D341Med (cell line): ENCODE data around the gene LENG8.
A peak's percentile ranks its signal among the peaks of the same experiment; 100 is the strongest.

ENCODE experiments used
- DNase-seq: peaks from one replicate; pipeline ENCODE4 v3.0.0; 2012; ENCODE audit warnings: low spot score

The LENG8 gene

GRCh38 chr19:54448774-54449700 is at the start of gene LENG8:
Gene LENG8 (plus strand): TSS chr19:54449199. CDS start chr19:54451345, 2,146 bp downstream.
- peak; percentile 98 for DNase-seq

- DNase-seq = no peak
These were observed 48.1 kb upstream of the LENG8 start for GRCh38 chr19:54400913-54401312.

DNA sequence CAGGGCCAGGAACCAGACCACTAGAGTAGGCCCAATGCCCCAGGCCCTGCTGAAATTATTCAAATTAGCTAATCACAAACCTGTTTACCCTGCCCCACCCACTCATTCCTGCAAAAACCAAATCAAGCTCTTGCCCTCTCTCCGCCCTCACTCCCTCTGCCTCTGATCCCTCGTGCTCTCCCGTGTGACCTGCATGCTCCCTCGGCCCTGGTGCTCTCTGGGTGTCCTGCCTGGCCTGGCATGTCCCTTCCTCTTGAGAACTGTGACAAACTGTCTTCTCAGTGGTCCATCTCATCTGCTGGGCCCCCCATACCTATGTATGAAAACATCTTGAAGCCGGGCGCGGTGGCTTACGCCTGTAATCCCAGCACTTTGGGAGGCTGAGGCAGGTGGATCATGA is 45.9 kb upstream of the LENG8 start:
- no peak for DNase-seq

- no peak for DNase-seq
These were observed 43.4 kb upstream of the LENG8 start for GRCh38 chr19:54405628-54406027.

DNA sequence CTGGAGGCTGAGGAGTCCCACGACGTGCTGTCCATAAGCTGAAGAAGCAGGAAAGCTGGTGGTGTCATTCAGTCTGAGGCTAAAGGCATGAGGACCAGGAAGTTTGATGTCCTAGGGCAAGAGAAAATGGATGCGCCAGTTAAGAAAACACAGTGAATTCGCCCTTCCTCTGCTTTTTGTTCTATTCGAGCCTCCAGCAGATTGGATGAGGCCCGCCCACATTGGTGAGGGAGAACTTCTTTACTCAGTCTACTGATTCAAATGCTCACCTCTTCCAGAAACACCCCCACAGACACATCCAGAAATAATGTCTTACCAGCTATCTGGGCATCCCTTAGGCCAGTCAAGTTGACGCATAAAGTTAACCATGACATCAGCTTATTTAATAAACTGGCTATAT is 41.2 kb upstream of the LENG8 start:
- DNase-seq = no peak

DNA sequence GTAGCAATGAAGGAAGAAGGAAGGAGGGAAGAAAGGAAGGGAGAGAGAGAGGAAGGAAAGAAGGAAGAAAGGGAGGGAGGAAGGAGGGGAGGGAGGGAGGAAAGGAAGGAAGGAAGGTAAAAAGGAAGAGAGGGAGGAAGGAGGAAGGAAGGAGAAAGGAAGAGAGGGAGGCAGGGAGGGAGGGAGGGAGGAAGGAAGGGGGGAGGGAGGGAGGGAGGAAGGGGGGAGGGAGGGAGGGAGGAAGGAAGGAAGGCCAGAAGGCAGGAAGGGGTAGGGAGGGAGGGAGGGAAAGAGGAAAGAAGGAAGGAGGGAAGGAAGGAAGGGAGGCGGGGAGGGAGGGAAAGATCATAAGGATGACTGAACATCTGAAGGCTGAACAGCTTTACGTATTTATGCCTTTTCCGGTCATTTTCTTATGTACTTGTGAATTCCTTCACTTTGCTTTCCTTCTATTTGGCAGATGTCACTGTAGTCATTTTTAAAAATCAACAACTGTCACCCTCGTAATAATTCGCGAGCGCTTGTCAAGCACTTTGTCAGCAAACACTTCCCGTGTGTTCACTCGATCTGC is 40.5 kb upstream of the LENG8 start:
- DNase-seq = no peak

GRCh38 chr19:54411033-54411432 is 38.0 kb upstream of the LENG8 start:
- DNase-seq = no peak

DNA sequence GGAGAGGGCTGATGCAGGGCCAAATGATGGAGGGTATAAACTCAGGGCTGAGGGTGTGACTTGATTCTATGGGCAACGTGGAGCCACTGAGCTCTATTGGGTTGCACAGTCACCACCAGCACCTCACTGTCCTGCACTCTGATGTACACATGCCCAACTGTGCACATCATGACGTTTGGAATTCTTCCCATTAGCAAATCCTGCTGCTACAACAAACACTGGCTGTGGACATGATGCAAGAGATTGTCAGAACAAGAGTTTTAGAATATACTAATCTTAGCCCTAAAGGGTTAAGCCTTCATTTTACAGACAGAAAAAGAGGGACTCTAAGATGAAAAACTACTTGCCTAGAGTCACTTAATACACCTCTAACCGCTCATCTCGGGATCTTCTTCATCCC is 36.1 kb upstream of the LENG8 start:
- no peak for DNase-seq

DNA sequence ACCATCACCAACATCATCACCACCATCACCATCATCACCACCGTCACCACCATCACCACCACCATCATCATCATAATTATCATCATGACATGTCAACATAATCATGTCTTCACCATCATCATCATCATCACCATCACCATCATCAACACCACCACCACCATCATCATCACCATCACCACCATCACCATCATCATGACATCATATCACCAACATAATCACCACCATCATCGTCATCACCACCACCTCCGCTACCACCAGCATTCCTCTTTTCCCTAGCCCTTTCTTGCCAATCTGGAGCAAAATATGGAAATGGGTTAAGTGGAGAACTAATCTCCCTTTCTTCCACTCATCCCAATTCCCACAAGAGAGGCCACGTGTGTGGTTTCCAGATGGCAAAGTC is 34.8 kb upstream of the LENG8 start:
- DNase-seq = no peak

DNA sequence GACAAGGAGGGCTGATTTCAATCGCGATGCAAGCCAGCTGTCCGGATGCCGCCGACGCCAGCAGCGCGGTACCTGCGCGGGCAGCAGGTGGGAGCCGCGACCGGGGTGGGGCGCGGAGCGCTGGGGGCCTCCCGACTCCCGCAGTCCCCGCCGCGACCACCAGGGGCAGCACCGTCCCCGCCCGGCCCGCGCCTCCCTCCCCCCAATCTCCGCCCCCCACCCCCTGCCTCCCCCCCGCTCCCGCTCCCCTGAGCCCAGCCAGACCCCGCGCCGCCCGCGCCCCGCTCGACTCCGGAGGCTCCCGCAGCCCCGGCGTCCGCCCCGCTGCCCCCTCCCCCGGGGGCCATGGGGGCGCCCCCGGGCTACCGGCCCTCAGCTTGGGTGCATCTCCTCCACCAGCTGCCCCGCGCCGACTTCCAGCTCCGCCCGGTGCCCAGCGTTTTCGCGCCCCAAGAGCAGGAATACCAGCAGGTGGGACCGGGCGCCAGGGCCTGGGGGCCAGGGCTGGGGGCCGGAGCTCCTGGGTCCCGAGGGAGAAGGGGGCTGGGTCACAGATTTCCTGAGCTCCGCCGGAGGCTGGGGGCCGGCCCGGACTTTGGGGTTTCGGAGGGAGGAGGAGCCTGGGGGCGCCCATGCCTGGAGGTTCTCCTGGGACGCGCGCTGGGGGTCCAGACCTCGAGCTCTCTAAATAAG is 33.6 kb upstream of the LENG8 start, which contains the start of gene TTYH1:
TTYH1 (plus strand) TSS at position 257 of the 693 bp plus-strand sequence; CDS start at position 346, 89 bp downstream.
- peak; percentile 89 for DNase-seq

GRCh38 chr19:54415901-54416673 is 32.9 kb upstream of the LENG8 start:
- DNase-seq = peak; percentile 29

- peak; percentile 39 for DNase-seq
These were observed 32.1 kb upstream of the LENG8 start for GRCh38 chr19:54416695-54417491.

DNA sequence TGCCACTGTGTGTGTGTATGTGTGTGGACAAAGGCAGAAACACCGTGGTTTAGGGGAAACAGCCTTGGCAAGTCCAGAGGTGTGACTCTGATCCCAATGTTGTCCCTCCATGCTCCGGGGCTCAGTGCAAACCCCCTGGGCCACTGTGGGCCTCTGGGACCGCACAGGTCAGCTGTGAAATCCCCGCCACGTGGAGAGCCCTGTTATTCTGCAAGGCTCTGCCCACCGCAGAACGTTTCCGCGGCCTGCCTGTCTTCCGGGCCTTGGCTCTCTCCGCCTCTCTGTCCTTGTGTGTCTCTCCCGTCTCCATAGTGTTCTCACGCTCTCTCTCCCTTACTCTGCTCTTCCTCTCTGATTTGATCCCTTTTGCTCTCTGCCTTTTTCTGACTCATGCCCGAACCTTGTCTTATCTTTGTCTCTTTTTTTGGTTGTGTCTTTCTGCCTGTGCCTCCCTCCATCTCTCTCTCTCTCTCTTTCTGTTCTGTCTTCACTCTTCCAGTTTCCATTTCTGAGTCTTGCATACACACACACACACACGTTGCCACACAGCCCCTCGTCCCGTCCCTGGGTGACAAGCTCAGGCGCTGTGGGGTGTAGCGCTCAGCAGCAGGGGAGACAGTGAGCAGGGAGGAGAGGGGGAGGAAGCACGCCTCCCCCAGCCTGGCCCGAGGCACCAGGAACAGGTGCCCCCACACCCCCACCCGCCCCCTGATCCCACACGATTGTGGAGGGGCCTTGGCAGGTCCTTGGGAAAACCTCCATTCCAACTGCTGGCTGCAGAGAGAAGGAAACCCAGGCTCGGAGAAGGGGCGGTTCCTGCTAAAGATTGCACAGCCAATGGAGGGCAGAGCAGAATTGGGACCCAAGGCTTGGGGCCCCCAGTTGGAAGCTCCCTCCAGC is 30.7 kb upstream of the LENG8 start:
- peak; percentile 30 for DNase-seq

DNA sequence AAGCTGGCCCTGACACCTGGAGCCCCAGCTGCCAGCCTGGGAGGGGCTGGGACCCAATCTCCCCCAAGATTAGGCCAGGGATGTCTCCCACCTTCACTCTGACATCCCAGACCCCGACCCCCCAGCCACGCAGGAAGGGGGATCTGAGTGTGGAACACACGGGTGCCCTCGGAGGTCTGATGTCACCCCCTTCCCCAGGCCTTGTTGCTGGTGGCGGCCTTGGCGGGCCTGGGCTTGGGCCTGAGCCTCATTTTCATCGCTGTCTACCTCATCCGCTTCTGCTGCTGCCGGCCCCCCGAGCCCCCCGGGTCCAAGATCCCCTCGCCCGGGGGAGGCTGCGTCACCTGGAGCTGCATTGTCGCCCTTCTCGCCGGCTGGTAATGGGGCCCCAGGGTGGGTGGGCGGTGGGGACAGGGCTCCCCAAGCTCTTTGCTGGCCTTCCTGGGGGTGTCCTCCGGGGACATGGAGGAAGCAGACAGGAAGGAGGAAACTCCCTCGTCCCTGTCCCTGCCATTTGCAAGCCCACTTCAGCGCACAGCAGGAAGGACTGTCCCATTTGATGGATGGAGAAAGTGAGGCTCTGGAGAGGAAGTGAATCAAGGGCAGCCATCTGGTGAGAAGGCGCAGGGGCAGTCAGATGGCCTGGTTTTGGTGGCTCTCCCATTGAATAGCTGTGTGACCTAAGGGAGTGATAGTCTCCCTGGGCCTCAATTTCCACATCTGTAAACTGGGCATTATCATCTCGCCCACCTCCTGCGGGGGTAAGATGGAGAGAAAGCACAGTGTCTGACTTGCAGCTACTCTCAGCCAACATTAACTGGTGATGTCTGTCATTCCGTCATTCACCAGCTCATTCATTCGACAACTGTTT is 29.8 kb upstream of the LENG8 start:
- peak; percentile 28 for DNase-seq

- DNase-seq = peak; percentile 33
These were observed 29.0 kb upstream of the LENG8 start for GRCh38 chr19:54420068-54420382.

GRCh38 chr19:54420383-54421168 is 28.4 kb upstream of the LENG8 start:
- DNase-seq = peak; percentile 39

DNA sequence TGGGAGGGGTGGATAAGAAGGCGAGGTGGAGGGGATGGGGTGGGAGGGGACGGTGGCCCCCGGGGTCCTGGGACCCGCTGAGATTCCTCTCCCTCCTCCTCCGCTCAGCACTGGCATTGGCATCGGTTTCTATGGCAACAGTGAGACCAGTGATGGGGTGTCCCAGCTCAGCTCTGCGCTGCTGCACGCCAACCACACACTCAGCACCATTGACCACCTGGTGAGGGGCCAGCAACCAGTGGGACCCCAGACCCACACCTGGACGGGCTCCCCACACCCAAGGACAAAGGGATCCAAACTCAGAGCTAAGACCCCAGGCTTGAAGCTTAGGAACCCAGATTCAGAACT is 27.9 kb upstream of the LENG8 start:
- DNase-seq = no peak

DNA sequence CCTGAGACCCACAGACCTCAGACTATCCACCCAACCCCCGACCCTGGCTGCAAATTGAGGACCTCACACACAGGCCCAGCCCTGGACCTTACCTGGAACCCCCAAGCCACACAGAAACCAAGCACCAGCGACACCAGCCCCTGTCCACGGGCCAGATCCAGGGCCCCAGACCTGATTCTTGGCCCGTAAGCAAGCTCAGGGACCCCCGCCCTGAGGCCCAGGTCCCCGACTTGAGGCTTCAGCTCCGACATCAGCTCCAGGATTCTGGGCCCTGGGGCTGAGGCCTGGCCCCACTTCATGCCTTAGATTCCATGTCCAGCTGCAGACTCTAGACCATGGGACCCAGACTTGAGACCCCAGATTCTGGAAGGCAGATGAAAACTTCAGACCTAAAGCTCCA is 27.5 kb upstream of the LENG8 start:
- DNase-seq = peak; percentile 22

DNA sequence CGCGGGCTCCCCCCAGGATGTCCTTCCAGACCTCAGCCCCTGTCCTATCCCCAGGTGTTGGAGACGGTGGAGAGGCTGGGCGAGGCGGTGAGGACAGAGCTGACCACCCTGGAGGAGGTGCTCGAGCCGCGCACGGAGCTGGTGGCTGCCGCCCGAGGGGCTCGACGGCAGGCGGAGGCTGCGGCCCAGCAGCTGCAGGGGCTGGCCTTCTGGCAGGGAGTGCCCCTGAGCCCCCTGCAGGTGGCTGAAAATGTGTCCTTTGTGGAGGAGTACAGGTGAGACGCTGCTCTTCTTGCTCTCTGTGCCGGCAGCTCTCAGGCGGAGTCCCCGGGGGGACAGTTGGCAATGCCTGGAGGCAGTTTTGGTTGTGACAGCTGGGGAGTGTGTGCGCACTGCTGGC is 26.9 kb upstream of the LENG8 start:
- DNase-seq = peak; percentile 43
